K562 (cell line): ENCODE measurements around the gene CASP2. TPM values are rescaled to one million over a fixed set of nuclear protein-coding genes. Genes with fewer than 3 reads are reported as not detected.

Experiments used
- PHB ChIP-seq: fragments of 250-450 bp; sonication (Bioruptor Pico); IDR thresholded peaks from 2 replicates; pipeline ENCODE4 v1.5.0; 2021
- RBFOX2 ChIP-seq: fragments of 200-400 bp; formaldehyde crosslinking; IDR thresholded peaks from 2 replicates; pipeline ENCODE4 v1.6.1; 2017; ENCODE audit warnings: low read depth, mild to moderate bottlenecking, low read length, moderate library complexity
- ZNF134 ChIP-seq: fragments of 250-450 bp; sonication (Bioruptor Pico); conservative IDR thresholded peaks from 2 replicates; pipeline ENCODE4 v1.4.0; 2020
- ZNF3 ChIP-seq: fragments of 250-450 bp; sonication (Bioruptor Pico); IDR thresholded peaks from 2 replicates; pipeline ENCODE4 v1.5.0; 2021; ENCODE audit warnings: mild to moderate bottlenecking, moderate library complexity
- polyA plus RNA-seq, 8 experiments: library from polyadenylated mRNA; depleted of rRNA in 4 of 8; stranded (reverse) in 5 of 8; unstranded in 3 of 8; fragments of >200 nt; fragmentation: Nextera tagmentation in 2 of 8; fragmentation: Illumina TruSeq in 1 of 8; extraction: Ambion mirVana in 2 of 8; extraction: Trizol in 1 of 8; gene quantifications; 2 replicates each; pipeline versions ENCODE4 v1.2.1 to v1.2.3, GENCODE V29; 2011 to 2014; ENCODE audit warnings: inconsistent platforms in 1 of 8, missing spikeins in 1 of 8
- total RNA-seq, 7 experiments: library from RNA; depleted of rRNA in 6 of 7; stranded (reverse); fragments of >200 nt in 6 of 7; fragmentation: Illumina TruSeq in 2 of 7; extraction: Trizol in 2 of 7; gene quantifications; 2 replicates each; pipeline versions ENCODE4 v1.2.1 to v1.2.3, GENCODE V29; 2011 to 2021; ENCODE audit warnings: low replicate concordance in 1 of 7
- TF ChIP-seq, protein P1 (sequence below): fragments of 250-450 bp; sonication (Bioruptor Pico); IDR thresholded peaks from 2 replicates; pipeline ENCODE4 v1.4.0; 2020; ENCODE audit warnings: mild to moderate bottlenecking, moderate library complexity, borderline replicate concordance
- TF ChIP-seq, protein P2 (sequence below), 3 experiments: fragments of 200-800 bp in 1 of 3; sonication (Bioruptor generic) in 1 of 3; sonication (generic) in 1 of 3; formaldehyde crosslinking in 1 of 3; IDR thresholded peaks; 2 replicates each; pipeline versions ENCODE4 v1.6.1 to v1.8.0; 2016 to 2022; ENCODE audit warnings: mild to moderate bottlenecking in 2 of 3, missing compliant biosample characterization in 2 of 3, missing genetic modification characterization in 2 of 3, missing genetic modification reagents in 1 of 3
- TF ChIP-seq, protein P3 (sequence below): fragments of 250-450 bp; sonication (Bioruptor Pico); IDR thresholded peaks from 2 replicates; pipeline ENCODE4 v1.8.0; 2021; ENCODE audit warnings: moderate library complexity, mild to moderate bottlenecking, inconsistent platforms
- TF ChIP-seq, protein P4 (sequence below), 2 experiments: IDR thresholded peaks; 2 replicates each; pipeline ENCODE4 v1.6.1; 2011; ENCODE audit warnings: borderline replicate concordance in 1 of 2, control low read depth in 1 of 2, low read depth in 1 of 2, low read length in 1 of 2, mild to moderate bottlenecking in 1 of 2, mixed read lengths in 1 of 2, moderate library complexity in 1 of 2; ENCODE audit not compliant: insufficient read depth in 1 of 2, insufficient read length in 1 of 2, poor library complexity in 1 of 2, severe bottlenecking in 1 of 2; ENCODE audit errors: extremely low read depth in 1 of 2
- TF ChIP-seq, protein P5 (sequence below): fragments of 450-650 bp; formaldehyde crosslinking; IDR thresholded peaks from 2 replicates; pipeline ENCODE4 v1.4.0; 2022; ENCODE audit warnings: missing genetic modification characterization
- TF ChIP-seq, protein P6 (sequence below): fragments of 450-650 bp; IDR thresholded peaks from 2 replicates; pipeline ENCODE4 v1.6.1; 2017; ENCODE audit warnings: antibody characterized with exemption

The CASP2 gene
- total and polyA plus RNA-seq, 9 of the 15 experiments (the other 6 are each of a cell fraction or from before 2014, with no cell fraction given) = 18.8 to 64.9 (median 24.1) TPM

DNA sequence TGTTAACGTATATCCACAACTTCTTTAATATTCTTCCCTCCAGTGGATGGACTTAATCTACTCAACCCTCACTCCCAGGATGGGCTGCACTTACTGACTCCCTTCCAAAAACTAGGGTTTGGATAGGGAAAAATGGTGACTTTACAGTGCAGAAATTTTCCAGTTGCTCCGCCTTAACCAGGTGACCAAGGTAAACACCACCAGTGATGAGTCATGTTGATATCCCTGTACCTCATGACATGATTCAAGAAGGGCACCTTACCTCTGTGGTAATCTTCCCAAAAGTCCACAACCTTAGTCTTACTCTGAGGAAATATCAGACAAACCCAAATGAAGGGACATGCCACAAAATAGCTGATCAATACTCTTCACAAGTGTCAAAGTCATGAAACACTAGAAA, 28.4 kb upstream of the CASP2 start (continued):
- TF ChIP-seq, protein P1, sequence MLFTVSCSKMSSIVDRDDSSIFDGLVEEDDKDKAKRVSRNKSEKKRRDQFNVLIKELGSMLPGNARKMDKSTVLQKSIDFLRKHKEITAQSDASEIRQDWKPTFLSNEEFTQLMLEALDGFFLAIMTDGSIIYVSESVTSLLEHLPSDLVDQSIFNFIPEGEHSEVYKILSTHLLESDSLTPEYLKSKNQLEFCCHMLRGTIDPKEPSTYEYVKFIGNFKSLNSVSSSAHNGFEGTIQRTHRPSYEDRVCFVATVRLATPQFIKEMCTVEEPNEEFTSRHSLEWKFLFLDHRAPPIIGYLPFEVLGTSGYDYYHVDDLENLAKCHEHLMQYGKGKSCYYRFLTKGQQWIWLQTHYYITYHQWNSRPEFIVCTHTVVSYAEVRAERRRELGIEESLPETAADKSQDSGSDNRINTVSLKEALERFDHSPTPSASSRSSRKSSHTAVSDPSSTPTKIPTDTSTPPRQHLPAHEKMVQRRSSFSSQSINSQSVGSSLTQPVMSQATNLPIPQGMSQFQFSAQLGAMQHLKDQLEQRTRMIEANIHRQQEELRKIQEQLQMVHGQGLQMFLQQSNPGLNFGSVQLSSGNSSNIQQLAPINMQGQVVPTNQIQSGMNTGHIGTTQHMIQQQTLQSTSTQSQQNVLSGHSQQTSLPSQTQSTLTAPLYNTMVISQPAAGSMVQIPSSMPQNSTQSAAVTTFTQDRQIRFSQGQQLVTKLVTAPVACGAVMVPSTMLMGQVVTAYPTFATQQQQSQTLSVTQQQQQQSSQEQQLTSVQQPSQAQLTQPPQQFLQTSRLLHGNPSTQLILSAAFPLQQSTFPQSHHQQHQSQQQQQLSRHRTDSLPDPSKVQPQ (CRISPR knock-in tag) = no peak
- TF ChIP-seq, protein P2, sequence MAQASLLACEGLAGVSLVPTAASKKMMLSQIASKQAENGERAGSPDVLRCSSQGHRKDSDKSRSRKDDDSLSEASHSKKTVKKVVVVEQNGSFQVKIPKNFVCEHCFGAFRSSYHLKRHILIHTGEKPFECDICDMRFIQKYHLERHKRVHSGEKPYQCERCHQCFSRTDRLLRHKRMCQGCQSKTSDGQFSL (CRISPR knock-in tag; IDR thresholded peaks at IDR 0.05) = no peak
- TF ChIP-seq, protein P2 (tag; IDR thresholded peaks at IDR 0.05) = no peak
- TF ChIP-seq ZNF134 (CRISPR knock-in tag) (no peak), RBFOX2 (no peak), PHB (CRISPR knock-in tag) (no peak), ZNF3 (CRISPR knock-in tag) (no peak)
- TF ChIP-seq, protein P3, sequence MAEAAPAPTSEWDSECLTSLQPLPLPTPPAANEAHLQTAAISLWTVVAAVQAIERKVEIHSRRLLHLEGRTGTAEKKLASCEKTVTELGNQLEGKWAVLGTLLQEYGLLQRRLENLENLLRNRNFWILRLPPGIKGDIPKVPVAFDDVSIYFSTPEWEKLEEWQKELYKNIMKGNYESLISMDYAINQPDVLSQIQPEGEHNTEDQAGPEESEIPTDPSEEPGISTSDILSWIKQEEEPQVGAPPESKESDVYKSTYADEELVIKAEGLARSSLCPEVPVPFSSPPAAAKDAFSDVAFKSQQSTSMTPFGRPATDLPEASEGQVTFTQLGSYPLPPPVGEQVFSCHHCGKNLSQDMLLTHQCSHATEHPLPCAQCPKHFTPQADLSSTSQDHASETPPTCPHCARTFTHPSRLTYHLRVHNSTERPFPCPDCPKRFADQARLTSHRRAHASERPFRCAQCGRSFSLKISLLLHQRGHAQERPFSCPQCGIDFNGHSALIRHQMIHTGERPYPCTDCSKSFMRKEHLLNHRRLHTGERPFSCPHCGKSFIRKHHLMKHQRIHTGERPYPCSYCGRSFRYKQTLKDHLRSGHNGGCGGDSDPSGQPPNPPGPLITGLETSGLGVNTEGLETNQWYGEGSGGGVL = no peak
- TF ChIP-seq, protein P4, sequence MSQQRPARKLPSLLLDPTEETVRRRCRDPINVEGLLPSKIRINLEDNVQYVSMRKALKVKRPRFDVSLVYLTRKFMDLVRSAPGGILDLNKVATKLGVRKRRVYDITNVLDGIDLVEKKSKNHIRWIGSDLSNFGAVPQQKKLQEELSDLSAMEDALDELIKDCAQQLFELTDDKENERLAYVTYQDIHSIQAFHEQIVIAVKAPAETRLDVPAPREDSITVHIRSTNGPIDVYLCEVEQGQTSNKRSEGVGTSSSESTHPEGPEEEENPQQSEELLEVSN (IDR thresholded peaks at IDR 0.05; ENCODE audit: borderline replicate concordance in 1 of 2, extremely low read depth in 1 of 2, insufficient read depth in 1 of 2, insufficient read length in 1 of 2, low read depth in 1 of 2, low read length in 1 of 2, poor library complexity in 1 of 2, severe bottlenecking in 1 of 2) = no peak
- TF ChIP-seq, protein P5, sequence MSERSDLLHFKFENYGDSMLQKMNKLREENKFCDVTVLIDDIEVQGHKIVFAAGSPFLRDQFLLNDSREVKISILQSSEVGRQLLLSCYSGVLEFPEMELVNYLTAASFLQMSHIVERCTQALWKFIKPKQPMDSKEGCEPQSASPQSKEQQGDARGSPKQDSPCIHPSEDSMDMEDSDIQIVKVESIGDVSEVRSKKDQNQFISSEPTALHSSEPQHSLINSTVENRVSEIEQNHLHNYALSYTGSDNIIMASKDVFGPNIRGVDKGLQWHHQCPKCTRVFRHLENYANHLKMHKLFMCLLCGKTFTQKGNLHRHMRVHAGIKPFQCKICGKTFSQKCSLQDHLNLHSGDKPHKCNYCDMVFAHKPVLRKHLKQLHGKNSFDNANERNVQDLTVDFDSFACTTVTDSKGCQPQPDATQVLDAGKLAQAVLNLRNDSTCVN (CRISPR knock-in tag) = no peak
- TF ChIP-seq, protein P6, sequence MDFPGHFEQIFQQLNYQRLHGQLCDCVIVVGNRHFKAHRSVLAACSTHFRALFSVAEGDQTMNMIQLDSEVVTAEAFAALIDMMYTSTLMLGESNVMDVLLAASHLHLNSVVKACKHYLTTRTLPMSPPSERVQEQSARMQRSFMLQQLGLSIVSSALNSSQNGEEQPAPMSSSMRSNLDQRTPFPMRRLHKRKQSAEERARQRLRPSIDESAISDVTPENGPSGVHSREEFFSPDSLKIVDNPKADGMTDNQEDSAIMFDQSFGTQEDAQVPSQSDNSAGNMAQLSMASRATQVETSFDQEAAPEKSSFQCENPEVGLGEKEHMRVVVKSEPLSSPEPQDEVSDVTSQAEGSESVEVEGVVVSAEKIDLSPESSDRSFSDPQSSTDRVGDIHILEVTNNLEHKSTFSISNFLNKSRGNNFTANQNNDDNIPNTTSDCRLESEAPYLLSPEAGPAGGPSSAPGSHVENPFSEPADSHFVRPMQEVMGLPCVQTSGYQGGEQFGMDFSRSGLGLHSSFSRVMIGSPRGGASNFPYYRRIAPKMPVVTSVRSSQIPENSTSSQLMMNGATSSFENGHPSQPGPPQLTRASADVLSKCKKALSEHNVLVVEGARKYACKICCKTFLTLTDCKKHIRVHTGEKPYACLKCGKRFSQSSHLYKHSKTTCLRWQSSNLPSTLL = no peak
